SK-N-SH (cell line): ENCODE data around the gene LEKR1. TPM values are rescaled to one million over a fixed set of nuclear protein-coding genes. Genes with fewer than 3 reads are reported as not detected.

Experiments used
- CTCF ChIA-PET: fragments of 300-600, 350-600 bp; formaldehyde crosslinking; extraction: SDS; loops from one replicate; lab custom pipeline; 2021; lab: Yijun Ruan, JAX
- POLR2A ChIA-PET: fragments of 350-600 bp; sonication (Branson Sonifier 250); formaldehyde crosslinking; extraction: SDS; loops from one replicate; lab custom pipeline; 2020; ENCODE audit warnings: antibody characterized with exemption, inconsistent platforms; lab: Yijun Ruan, JAX
- DNase-seq: peaks from one replicate; pipeline ENCODE4 v3.0.0; 2012
- H2AFZ ChIP-seq: fragments of 200-600 bp; sonication (generic); 2 replicates; pipeline ENCODE4 v1.8.1; 2016; ENCODE audit warnings: antibody characterized with exemption, mild to moderate bottlenecking, low read depth
- H3F3A ChIP-seq: fragments of 200-600 bp; sonication (generic); replicated peaks from 2 replicates; pipeline ENCODE3; 2016; ENCODE audit warnings: antibody characterized with exemption, mild to moderate bottlenecking; ENCODE audit not compliant: insufficient read depth
- H3K27ac ChIP-seq, 2 experiments: fragments of 200-500 bp in 1 of 2; fragments of 200-600 bp in 1 of 2; sonication (Bioruptor generic) in 1 of 2; sonication (generic), shearing (Covaris generic) in 1 of 2; 2 replicates each; pipeline versions ENCODE4 v1.5.1 to v1.6.1; 2014 to 2016; ENCODE audit warnings: low read depth in 2 of 2, inconsistent platforms in 1 of 2, low read length in 1 of 2, mild to moderate bottlenecking in 1 of 2, mixed read lengths in 1 of 2
- H3K27me3 ChIP-seq: fragments of 200-600 bp; sonication (generic), shearing (Covaris generic); 2 replicates; pipeline ENCODE4 v1.6.1; 2016; ENCODE audit warnings: mixed run types; ENCODE audit not compliant: insufficient read depth
- H3K36me3 ChIP-seq, 2 experiments: fragments of 200-500 bp in 1 of 2; fragments of 200-600 bp in 1 of 2; sonication (Bioruptor generic) in 1 of 2; sonication (generic) in 1 of 2; replicated peaks in 1 of 2; 2 replicates each; pipeline versions ENCODE3 to v1.5.1; 2014 to 2016; ENCODE audit warnings: low read length in 1 of 2, mild to moderate bottlenecking in 1 of 2; ENCODE audit not compliant: insufficient read depth in 2 of 2, control insufficient read depth in 1 of 2
- H3K4me1 ChIP-seq, 2 experiments: fragments of 200-500 bp in 1 of 2; fragments of 200-600 bp in 1 of 2; sonication (Bioruptor generic) in 1 of 2; sonication (generic), shearing (Covaris generic) in 1 of 2; 2 replicates each; pipeline versions ENCODE4 v1.5.1 to v1.6.1; 2014 to 2016; ENCODE audit warnings: low read depth in 1 of 2, low read length in 1 of 2, mixed run types in 1 of 2; ENCODE audit not compliant: insufficient read depth in 2 of 2, control insufficient read depth in 1 of 2
- H3K4me2 ChIP-seq: fragments of 200-600 bp; sonication (generic), shearing (Covaris generic); 2 replicates; pipeline ENCODE4 v1.6.1; 2017; ENCODE audit warnings: mixed run types
- H3K4me3 ChIP-seq, 2 experiments: fragments of 200-500 bp in 1 of 2; fragments of 200-600 bp in 1 of 2; sonication (Bioruptor generic) in 1 of 2; sonication (generic), shearing (Covaris generic) in 1 of 2; 2 replicates each; pipeline versions ENCODE4 v1.5.1 to v1.8.1; 2014 to 2016; ENCODE audit warnings: low read depth in 2 of 2, inconsistent platforms in 1 of 2, low read length in 1 of 2, mild to moderate bottlenecking in 1 of 2, mixed read lengths in 1 of 2, moderate library complexity in 1 of 2
- H3K79me2 ChIP-seq: fragments of 200-600 bp; sonication (generic); 2 replicates; pipeline ENCODE4 v1.8.1; 2017; ENCODE audit warnings: mild to moderate bottlenecking; ENCODE audit not compliant: insufficient read depth
- H3K9ac ChIP-seq: fragments of 200-600 bp; sonication (generic); 2 replicates; pipeline ENCODE4 v1.6.1; 2017; ENCODE audit warnings: mixed run types
- H3K9me2 ChIP-seq: fragments of 200-600 bp; sonication (generic); 2 replicates; pipeline ENCODE4 v1.6.1; 2017; ENCODE audit warnings: mixed run types
- H3K9me3 ChIP-seq: fragments of 200-600 bp; sonication (generic); 2 replicates; pipeline ENCODE4 v1.6.1; 2017; ENCODE audit warnings: mixed run types, mild to moderate bottlenecking, moderate library complexity
- H4K20me1 ChIP-seq: fragments of 200-600 bp; sonication (generic); 2 replicates; pipeline ENCODE4 v1.6.1; 2017; ENCODE audit warnings: mild to moderate bottlenecking, mixed run types; ENCODE audit not compliant: insufficient read depth
- CTCF ChIP-seq: fragments of 200-600 bp; sonication (generic); IDR thresholded peaks from 2 replicates; pipeline ENCODE4 v1.6.1; 2017; ENCODE audit warnings: antibody characterized with exemption, mild to moderate bottlenecking, moderate library complexity
- EZH2phosphoT487 ChIP-seq: fragments of 200-600 bp; sonication (generic); IDR thresholded peaks from 2 replicates; pipeline ENCODE4 v1.6.1; 2017; ENCODE audit warnings: low read depth, mixed run types, mild to moderate bottlenecking, antibody characterized with exemption, moderate library complexity, borderline replicate concordance
- FOXM1 ChIP-seq: IDR thresholded peaks from 2 replicates; pipeline ENCODE4 v1.4.0; 2012; ENCODE audit warnings: low read depth, mild to moderate bottlenecking
- GATA2 ChIP-seq: sonication (generic); formaldehyde crosslinking; IDR thresholded peaks from 2 replicates; pipeline ENCODE4 v1.5.0; 2020; ENCODE audit warnings: mild to moderate bottlenecking, missing genetic modification reagents
- IRF3 ChIP-seq: fragments of 150-350 bp; IDR thresholded peaks from 2 replicates; pipeline ENCODE4 v1.6.1; 2016; ENCODE audit warnings: mild to moderate bottlenecking, low read depth, low read length
- JUND ChIP-seq: IDR thresholded peaks from 2 replicates; pipeline ENCODE4 v1.4.0; 2012
- MAX ChIP-seq: IDR thresholded peaks from 2 replicates; pipeline ENCODE4 v1.4.0; 2012; ENCODE audit warnings: low read depth
- MXI1 ChIP-seq: IDR thresholded peaks from 2 replicates; pipeline ENCODE4 v1.6.1; 2012; ENCODE audit warnings: mild to moderate bottlenecking, low read depth, low read length, improper control_type of control experiment
- RCOR1 ChIP-seq: fragments of 150-350 bp; IDR thresholded peaks from 2 replicates; pipeline ENCODE4 v1.6.1; 2017; ENCODE audit warnings: antibody characterized with exemption, low read length
- REST ChIP-seq: IDR thresholded peaks from 2 replicates; pipeline ENCODE4 v1.6.1; 2012; ENCODE audit warnings: mild to moderate bottlenecking, low read depth, low read length, moderate library complexity
- RXRA ChIP-seq: IDR thresholded peaks from 2 replicates; pipeline ENCODE4 v1.4.0; 2012; ENCODE audit warnings: low read depth, mild to moderate bottlenecking, borderline replicate concordance
- TCF12 ChIP-seq: IDR thresholded peaks from 2 replicates; pipeline ENCODE4 v1.4.0; 2012
- TEAD4 ChIP-seq: IDR thresholded peaks from 2 replicates; pipeline ENCODE4 v1.4.0; 2012; ENCODE audit warnings: mild to moderate bottlenecking, borderline replicate concordance; ENCODE audit not compliant: insufficient read depth
- USF2 ChIP-seq: fragments of 150-350 bp; IDR thresholded peaks from 2 replicates; pipeline ENCODE4 v1.6.1; 2017; ENCODE audit warnings: antibody characterized with exemption, low read length, low read depth, borderline replicate concordance
- ZBTB33 ChIP-seq: IDR thresholded peaks from 2 replicates; pipeline ENCODE4 v1.4.0; 2012; ENCODE audit warnings: low read depth, borderline replicate concordance
- WGBS: methylation state at CpG from one replicate; pipeline ENCODE4 v1.1.6; 2017; ENCODE audit warnings: low lambda C conversion rate; 5-methylcytosine and 5-hydroxymethylcytosine counted together
- polyA plus RNA-seq, 3 experiments: library from polyadenylated mRNA; depleted of rRNA; stranded (reverse); fragments of >200 nt; gene quantifications; 2 replicates each; pipeline ENCODE4 v1.2.3, GENCODE V29; 2012

LEKR1 gene
- polyA plus RNA-seq, 1 of the 3 experiments (the other 2 are of a cell fraction) = 0.30 TPM

GRCh38 chr3:156816794-156817645 is 9.1 kb upstream of the LEKR1 start (continued):
- no peak for TF ChIP-seq FOXM1
- TF ChIP-seq REST = no peak
- TF ChIP-seq TCF12 = peak; percentile 4; the same call in 1 of the 2 replicates
- peak; percentile 85 for TF ChIP-seq MXI1
- TF ChIP-seq EZH2phosphoT487 = no peak
- no peak for TF ChIP-seq IRF3
- TF ChIP-seq MAX = peak; percentile 93
- TF ChIP-seq CTCF = peak; percentile 24

GRCh38 chr3:156817646-156818272 is 8.4 kb upstream of the LEKR1 start:
- Histone ChIP-seq H3K9ac (peak overlapping the region; percentile 47; the same call in 1 of the 2 replicates), H3K4me2 (peak overlapping the region; percentile 86), H3K27me3 (no peaks in the 10 kb centered on the region), H3F3A (peaks cover 5% of the 10 kb centered on the region), H3K4me1 (peaks cover 16 to 24% of the 10 kb centered on the region in 2 experiments; a peak in 3 of 4 replicates), H2AFZ (peak overlapping the region; percentile 97), H3K9me3 (no peaks in the 10 kb centered on the region), H4K20me1 (no peaks in the 10 kb centered on the region), H3K79me2 (no peaks in the 10 kb centered on the region), H3K9me2 (no peaks in the 10 kb centered on the region), H3K27ac (peak overlapping the region in 1 of 2 experiments; percentile 91; a peak in 2 of 4 replicates), H3K36me3 (no peaks in the 10 kb centered on the region), H3K4me3 (peak overlapping the region; percentile 59 to 65)
- ChIA-PET POLR2A (interaction anchor here (0.6 to 0.8 kb wide), 2 partner anchors 271 to 676 kb away, joined by 3 to 4 read pairs; no protein-coding TSS in a partner anchor), CTCF (interaction anchor here (1.2 to 1.3 kb wide), 3 partner anchors 71 to 319 kb away, joined by 3 to 7 read pairs (median 4); partner anchors contain the start of gene TIPARP)
- WGBS = 57% methylated on average over 5 of the region's 5 CpGs
- no peak for DNase-seq
- TF ChIP-seq RCOR1 = no peak
- TF ChIP-seq JUND = no peak
- TF ChIP-seq RXRA = no peak
- TF ChIP-seq USF2 = no peak
- no peak for TF ChIP-seq CTCF
- no peak for TF ChIP-seq TEAD4
- TF ChIP-seq GATA2 (CRISPR knock-in tag) = no peak
- no peak for TF ChIP-seq ZBTB33
- TF ChIP-seq FOXM1 = no peak
